ENCODE measurements around the gene HSPA4.

GRCh38 chr5:133083901-133084300 lies 32.1 kb downstream of the HSPA4 start:
- no peak for TF ChIP-seq ZBTB8A (CRISPR knock-in tag; IDR thresholded peaks at IDR 0.05; ENCODE audit: borderline replicate concordance, low read depth)
- TF ChIP-seq TCF7L2 (IDR thresholded peaks at IDR 0.05; ENCODE audit: low read depth, low read length) = no peak
